Panc1 (cell line): Measurements from ENCODE around the gene MAMLD1.

Experiments used
- POLR2AphosphoS5 ChIP-seq: IDR thresholded peaks from 2 replicates; pipeline ENCODE4 v1.6.1; 2012; ENCODE audit warnings: mild to moderate bottlenecking, low read depth, low read length, moderate library complexity
- REST ChIP-seq, 2 experiments: IDR thresholded peaks; 2 replicates each; pipeline ENCODE4 v1.6.1; 2011 to 2012; ENCODE audit warnings: low read depth in 2 of 2, control low read depth in 1 of 2, low read length in 1 of 2, mild to moderate bottlenecking in 1 of 2, moderate library complexity in 1 of 2; ENCODE audit not compliant: insufficient read depth in 1 of 2
- SIN3A ChIP-seq: IDR thresholded peaks from 2 replicates; pipeline ENCODE4 v1.6.1; 2012; ENCODE audit warnings: low read depth, mild to moderate bottlenecking, low read length, moderate library complexity, borderline replicate concordance; ENCODE audit not compliant: insufficient read depth
- TCF7L2 ChIP-seq: IDR thresholded peaks from 2 replicates; pipeline ENCODE4 v1.6.1; 2011; ENCODE audit warnings: mild to moderate bottlenecking, low read depth, low read length, inconsistent platforms
- TF ChIP-seq, protein P1 (sequence below): fragments of 450-650 bp; IDR thresholded peaks from 2 replicates; pipeline ENCODE4 v1.5.1; 2017; ENCODE audit warnings: mild to moderate bottlenecking

GRCh38 chrX:150355913-150356312, 7.2 kb upstream of the MAMLD1 start:
- TF ChIP-seq POLR2AphosphoS5, result no peak
- TF ChIP-seq, protein P1, sequence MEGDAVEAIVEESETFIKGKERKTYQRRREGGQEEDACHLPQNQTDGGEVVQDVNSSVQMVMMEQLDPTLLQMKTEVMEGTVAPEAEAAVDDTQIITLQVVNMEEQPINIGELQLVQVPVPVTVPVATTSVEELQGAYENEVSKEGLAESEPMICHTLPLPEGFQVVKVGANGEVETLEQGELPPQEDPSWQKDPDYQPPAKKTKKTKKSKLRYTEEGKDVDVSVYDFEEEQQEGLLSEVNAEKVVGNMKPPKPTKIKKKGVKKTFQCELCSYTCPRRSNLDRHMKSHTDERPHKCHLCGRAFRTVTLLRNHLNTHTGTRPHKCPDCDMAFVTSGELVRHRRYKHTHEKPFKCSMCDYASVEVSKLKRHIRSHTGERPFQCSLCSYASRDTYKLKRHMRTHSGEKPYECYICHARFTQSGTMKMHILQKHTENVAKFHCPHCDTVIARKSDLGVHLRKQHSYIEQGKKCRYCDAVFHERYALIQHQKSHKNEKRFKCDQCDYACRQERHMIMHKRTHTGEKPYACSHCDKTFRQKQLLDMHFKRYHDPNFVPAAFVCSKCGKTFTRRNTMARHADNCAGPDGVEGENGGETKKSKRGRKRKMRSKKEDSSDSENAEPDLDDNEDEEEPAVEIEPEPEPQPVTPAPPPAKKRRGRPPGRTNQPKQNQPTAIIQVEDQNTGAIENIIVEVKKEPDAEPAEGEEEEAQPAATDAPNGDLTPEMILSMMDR, result no peak
- TF ChIP-seq REST (IDR thresholded peaks at IDR 0.05; ENCODE audit: insufficient read depth in 1 of 2, low read depth in 2 of 2, low read length in 1 of 2), result no peak
- no peak for TF ChIP-seq TCF7L2
- no peak for TF ChIP-seq SIN3A
